ENCODE results near the gene B3GALT4.

- TF ChIP-seq CTCF (IDR thresholded peaks at IDR 0.05) (peak; percentile 87), ZFX (IDR thresholded peaks at IDR 0.05; ENCODE audit: borderline replicate concordance) (no peak)
These were observed 28.8 kb upstream of the B3GALT4 start for GRCh38 chr6:33247977-33248642.
